Stimulated activated CD4-positive, alpha-beta T cell treated with anti-CD3 and anti-CD28 coated beads, Interleukin-12 subunit alpha, Interleukin-12 subunit beta, amount 100 ng/mL, for 4 hours (primary cell): Measurements from ENCODE around the gene ARID1B.

Experiments used
- DNase-seq: peaks from one replicate; pipeline ENCODE4 v3.0.0-alpha.2; 2020

Gene ARID1B

DNA sequence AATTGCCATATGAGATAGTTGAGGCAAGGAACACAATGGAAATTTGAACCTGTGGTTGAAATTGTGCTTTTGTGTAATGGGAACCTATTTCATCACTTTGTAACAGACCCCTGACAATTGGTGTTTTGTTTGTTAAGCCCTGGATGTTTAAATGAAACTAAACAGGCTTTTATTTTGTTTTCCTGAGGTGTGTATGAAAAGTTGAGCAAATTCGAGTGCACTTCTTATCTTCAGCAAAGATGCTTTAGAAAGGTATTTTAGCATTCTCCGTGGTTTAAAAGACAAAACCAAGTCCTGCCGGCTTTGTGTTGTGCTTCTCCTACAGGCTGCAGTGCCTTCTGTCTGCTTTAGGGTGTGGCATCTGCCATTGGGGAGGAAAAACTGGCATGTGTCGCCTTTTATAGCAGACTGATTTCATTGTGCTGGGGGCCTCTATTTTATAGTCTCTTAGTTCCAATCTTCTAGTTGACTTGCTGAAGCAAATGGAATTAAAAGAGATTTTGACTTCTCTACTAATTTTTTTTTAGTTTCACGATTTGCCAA is 2.2 kb upstream of the ARID1B start:
- no peak for DNase-seq

DNA sequence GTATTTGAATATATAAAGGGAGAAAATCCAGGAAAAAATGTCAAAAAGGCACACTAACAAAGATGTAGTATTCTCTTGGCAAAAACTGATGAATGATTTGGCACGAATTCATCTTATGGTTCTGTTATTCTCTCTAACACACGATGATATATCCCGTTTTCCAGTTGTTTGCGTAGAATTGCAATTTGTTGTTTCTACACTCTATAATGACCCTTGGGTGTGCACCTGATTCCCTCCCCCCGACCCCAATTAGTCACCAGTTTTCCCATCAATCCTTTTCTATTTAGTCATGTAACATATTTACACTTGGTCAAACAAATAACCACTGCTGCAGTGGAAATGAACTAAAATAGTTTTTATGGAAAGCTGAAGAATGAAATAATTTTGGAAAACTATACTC is 1.5 kb upstream of the ARID1B start:
- no peak for DNase-seq

DNA sequence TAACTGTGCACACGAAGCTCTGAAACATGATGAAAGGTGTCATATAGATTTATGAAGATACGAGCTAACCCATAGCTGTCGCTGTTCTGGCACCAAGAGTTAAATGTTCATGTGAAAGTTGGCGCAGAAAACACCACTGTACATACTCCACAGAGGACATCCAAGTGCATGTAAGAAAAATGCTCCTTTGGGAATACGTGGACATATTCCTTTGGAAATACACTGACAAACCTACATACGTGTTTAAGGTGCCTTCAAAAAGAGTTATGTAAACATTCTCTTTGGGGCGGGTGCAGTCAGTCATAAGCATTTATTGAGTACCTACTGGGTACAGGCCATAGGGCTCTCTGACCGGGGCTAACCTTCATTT is 723 bp upstream of the ARID1B start:
- no peak for DNase-seq

DNA sequence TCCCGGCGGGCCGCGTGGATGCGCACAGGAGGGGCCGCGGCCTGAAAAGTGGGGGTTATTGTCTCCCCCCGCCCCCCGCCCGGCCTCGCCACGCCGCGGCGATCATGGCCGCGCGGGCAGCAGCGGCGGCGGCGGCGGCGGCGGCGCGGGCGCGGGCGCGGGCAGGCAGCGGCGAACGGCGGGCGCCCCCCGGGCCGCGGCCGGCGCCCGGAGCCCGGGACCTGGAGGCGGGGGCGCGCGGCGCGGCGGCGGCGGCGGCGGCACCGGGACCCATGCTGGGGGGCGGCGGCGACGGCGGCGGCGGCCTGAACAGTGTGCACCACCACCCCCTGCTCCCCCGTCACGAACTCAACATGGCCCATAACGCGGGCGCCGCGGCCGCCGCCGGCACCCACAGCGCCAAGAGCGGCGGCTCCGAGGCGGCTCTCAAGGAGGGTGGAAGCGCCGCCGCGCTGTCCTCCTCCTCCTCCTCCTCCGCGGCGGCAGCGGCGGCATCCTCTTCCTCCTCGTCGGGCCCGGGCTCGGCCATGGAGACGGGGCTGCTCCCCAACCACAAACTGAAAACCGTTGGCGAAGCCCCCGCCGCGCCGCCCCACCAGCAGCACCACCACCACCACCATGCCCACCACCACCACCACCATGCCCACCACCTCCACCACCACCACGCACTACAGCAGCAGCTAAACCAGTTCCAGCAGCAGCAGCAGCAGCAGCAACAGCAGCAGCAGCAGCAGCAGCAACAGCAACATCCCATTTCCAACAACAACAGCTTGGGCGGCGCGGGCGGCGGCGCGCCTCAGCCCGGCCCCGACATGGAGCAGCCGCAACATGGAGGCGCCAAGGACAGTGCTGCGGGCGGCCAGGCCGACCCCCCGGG is 637 bp downstream of the ARID1B start:
- peak; percentile 57 for DNase-seq

DNA sequence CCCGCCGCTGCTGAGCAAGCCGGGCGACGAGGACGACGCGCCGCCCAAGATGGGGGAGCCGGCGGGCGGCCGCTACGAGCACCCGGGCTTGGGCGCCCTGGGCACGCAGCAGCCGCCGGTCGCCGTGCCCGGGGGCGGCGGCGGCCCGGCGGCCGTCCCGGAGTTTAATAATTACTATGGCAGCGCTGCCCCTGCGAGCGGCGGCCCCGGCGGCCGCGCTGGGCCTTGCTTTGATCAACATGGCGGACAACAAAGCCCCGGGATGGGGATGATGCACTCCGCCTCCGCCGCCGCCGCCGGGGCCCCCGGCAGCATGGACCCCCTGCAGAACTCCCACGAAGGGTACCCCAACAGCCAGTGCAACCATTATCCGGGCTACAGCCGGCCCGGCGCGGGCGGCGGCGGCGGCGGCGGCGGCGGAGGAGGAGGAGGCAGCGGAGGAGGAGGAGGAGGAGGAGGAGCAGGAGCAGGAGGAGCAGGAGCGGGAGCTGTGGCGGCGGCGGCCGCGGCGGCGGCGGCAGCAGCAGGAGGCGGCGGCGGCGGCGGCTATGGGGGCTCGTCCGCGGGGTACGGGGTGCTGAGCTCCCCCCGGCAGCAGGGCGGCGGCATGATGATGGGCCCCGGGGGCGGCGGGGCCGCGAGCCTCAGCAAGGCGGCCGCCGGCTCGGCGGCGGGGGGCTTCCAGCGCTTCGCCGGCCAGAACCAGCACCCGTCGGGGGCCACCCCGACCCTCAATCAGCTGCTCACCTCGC is 1.5 kb downstream of the ARID1B start:
- DNase-seq, result peak; percentile 50

DNA sequence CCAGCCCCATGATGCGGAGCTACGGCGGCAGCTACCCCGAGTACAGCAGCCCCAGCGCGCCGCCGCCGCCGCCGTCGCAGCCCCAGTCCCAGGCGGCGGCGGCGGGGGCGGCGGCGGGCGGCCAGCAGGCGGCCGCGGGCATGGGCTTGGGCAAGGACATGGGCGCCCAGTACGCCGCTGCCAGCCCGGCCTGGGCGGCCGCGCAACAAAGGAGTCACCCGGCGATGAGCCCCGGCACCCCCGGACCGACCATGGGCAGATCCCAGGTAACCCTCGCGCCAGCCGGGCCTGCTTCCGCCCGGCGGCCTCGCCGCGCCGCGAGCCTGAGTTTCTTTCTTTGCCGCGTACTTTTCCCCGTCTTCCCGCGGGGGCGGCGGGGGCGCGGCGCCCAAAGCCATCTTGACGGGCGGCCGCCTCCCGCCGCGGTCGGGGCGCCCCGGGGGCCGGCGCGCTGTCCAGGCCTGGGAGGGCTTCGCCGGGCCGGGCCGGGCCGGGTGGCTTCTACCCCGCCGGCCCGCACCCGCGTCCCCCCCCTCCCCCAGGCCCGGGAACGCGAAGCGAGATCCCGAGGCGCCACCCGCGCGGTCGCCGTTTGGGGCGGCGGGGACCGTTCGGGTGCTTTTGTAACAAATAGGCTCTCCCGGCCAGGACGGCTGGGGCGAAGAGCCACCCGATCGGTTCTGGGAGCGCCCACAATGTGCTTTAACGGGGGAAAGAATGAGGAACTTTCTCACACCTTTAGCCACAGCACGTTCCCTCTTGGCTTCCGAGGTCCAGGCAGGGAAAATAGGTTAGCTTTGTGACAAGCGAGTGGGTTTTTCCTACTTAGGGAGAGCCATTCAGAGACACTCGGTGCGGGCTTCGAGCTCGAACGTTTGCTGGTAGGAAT is 2.3 kb downstream of the ARID1B start:
- DNase-seq, result peak; percentile 60

DNA sequence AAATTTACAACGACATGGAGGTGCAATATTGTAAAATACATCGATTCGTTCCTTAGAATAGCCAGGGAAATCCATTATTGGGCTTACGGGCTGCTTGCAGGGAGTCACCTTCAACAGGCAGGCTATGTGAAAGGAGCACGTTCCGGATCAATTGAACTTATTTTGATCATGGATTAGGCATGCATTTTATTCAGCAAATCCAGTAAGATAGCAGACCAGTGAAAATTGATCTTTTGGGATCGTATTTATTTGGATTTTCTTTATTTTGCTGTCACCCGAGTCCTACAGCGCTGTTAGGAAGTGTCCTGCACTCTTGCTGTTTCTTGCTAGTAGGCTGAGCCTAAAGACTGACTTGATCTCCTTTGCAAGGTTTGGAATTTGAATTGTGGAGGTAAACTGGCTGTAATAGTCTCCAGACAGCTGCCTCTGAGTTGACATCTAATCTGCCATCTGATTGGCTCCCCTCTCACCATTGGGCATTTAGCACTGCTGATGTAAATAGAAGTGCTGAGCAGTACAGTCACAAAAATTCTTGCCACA is 3.0 kb downstream of the ARID1B start:
- DNase-seq, result no peak

DNA sequence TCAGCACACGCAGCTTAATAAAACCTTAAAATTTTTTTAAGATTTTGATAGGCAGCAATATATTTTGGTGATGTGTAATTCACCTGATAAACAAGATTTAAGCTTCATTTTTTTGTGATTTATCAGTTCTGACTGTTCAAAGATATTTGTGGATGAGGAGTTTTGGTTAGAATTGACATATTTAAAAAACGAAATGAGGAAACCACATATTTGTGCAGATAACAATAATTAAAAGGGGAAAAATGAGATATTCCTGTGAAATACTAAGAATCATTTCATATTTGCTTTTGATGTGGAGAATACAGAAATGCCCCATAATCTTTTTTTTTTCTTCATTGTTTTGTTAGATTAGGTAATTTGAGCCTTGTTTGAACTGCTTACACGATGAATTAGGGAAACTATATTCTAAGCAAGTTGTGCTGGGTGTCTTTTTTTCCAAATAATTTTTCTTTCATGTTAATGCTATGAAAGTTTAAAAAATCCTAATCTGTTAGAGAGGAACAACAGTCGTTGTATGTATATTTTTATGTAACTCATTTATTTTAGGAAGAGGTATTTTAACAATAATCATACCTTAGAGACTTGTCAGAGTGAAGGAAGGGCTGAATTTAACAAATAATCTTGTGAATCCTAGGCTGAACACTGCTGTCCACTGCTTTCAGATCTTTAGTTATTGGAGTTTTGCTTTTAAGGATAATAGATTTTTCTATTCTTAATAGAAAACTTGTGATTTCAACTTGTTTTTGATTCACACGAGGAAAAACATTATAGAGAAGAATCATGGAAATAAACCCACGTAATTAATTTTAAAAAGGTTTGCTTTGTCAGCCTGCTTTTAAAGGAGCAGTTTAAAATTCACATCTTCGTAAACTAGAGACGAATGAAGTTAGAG is 4.0 kb downstream of the ARID1B start:
- no peak for DNase-seq

DNA sequence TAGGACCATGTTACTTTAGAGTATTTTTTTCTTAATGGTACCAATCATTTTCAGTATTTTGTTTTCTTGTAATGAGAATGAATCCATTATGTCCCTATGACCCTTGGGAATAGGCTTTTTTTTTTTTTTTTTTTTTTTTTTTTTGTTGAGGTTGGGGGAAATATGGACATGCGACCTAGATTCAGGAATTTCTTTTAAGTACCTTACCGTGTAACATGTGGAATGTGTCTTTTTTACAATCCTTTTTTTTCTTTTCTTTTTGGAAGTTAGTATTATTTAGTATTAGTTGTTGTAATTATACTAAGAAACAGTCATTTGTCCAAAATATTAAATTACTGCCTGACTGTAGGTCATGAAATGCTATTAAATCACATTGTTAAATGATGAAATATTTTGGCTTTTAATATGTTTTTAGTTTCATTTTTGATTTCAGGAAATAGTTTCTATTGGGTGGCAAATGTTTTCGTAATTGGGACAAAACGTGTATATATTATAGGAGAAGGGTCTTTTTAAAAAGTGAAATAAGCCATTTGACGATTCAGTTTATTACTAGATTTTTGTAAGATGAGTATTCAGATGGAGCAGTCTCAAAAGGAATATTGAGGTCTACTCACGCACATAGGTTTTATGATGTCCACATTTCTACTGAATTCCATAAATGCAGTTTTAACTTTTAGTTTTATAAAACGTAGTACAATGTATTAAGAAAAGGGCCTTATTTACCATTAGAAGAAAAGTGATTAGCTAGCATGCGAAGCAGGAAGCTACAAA is 4.9 kb downstream of the ARID1B start:
- DNase-seq, result no peak

DNA sequence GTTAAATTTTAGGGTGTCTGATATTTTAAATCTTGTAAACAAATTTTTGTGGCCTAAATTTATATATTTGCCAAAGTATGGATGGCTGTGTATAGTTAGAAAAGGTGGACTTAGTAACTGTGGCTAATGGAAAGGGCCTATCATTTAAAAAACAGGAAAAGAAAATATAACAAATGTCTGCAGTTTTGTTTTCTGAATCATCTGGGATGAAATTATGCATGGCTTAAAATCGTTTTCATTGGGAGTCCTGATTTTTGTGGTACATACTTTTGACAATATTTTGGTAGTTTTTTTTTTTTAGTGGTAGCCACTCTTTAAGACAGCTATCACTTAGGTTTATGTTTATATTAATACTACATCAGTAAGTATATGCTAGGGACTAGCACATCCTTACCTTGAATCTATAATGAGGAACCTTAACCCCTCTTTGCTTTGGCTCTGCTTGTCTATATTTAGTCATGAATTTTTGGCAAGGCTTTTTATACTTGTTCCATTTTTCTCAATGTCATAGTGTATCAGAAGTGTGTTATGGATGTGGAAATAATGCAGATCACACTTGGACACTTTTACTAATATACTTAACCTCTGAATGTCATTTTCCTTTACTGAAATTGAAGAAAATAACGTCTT is 5.6 kb downstream of the ARID1B start:
- no peak for DNase-seq

DNA sequence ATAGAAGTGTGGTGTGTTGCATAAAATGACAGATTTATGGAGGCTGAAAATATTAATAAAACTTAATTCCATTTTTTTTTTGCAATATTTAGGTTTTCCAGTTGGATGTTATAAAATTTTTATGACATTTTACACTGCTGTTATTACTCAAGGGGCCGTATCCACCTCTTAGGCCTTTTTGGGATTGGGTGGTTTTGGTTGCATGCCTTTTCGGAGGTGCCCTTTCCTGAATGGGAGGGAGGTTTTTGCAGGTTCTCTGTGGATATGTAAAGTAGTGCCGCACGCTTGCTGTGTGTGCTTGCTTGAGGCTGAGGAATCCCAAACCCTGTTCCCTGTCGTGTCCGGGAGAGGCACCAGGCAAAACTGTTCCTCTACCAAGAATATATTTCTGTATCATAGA is 6.8 kb downstream of the ARID1B start:
- no peak for DNase-seq

DNA sequence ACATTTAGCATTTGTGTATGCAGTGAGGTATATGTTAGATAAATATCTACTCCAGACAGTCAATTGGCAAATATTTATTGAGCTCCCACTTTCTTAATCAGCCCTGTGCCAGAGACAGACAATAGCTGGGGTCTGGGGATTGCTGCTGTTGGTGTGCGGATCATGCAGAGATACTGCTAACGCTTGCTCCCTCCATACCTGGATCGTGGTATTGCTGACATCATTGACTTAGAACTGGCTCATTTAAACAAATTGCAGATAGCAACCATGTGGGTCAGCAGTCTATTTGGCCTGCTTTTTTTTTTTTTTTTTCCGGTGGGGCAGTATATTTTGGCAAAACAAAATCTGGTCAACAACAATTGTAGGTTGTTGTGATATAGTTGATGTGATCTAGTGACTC is 9.5 kb downstream of the ARID1B start:
- DNase-seq, result no peak

DNA sequence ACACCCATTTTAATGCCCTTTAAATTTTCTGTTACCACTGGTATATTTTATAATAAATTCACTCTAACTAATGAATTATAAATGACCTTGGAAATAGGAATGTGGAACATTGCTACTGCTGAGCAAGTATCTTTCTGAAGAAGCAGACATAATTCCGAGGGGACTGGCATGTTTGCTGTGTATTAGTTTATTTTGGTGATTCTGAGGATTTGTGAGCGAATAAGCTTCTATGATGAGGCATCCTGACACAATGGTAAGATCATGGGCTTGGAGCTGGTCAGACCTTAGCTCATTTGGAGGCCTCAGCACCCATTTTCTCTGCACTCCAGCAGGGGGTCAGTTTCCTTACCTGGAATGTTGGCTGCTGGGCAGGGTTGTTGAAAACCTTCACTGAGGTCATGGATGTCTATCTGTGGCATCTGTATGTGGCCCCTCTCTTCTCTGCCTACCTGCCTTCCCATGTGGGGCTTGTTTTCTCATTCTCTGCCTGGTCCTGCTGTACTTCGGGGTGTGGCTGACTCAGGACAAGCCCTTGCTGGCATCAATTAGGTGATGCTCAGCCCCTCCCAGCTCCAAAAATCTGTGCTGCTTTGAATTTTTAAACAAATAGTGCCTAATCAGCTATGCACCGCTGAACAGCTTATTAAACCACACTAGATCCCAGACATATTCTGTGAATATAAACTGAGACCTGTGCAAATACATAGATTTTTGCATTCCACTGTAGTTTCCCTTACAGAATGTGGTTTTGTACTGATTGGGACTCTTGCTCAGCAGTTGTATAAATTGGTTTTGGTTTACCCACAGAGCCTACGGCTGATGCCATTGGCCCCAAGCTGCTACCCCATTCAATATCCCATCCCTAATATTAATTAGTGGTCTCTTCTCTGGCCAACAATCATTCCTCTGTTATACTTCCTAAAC is 10.7 kb downstream of the ARID1B start:
- DNase-seq, result no peak

DNA sequence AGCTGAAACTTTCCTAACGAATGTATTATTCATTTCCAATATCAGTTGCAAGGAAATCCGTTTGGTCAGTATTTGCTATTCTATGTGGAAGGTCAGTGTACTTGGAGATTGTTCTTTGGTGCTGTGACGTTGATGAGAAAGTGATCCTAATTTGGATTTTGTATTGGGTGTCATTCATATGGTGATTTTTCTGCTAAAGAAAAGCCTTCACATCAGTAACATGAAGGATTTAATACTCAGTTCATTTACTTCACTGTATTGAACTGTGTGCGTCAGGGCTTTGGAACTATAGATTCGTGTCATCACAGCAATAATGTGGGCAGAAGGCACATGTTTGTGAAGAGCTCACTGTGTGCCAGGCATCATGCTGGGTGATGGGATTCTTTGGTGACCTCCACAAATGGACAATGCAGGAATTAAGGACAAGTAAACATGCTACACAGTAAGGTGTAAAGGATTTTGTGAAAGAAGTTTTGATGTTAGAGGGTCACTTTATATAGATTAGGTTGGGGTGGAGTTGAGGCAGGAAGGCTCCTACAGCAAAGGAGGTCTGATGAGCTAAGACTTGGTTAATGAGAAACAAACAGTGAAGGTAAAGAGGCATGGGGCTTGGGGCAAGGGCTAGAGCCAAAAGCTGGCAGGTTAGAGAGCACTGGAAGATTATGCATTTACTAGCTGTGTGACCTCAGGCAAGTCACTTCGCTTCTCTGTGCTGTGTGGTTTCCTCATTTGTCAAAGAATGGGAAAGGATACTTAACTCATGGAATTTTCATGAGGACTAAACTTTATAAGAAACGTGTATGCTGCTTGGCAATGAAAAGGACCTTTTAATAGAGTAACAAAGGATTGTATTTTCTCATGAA is 12.1 kb downstream of the ARID1B start:
- DNase-seq, result no peak

DNA sequence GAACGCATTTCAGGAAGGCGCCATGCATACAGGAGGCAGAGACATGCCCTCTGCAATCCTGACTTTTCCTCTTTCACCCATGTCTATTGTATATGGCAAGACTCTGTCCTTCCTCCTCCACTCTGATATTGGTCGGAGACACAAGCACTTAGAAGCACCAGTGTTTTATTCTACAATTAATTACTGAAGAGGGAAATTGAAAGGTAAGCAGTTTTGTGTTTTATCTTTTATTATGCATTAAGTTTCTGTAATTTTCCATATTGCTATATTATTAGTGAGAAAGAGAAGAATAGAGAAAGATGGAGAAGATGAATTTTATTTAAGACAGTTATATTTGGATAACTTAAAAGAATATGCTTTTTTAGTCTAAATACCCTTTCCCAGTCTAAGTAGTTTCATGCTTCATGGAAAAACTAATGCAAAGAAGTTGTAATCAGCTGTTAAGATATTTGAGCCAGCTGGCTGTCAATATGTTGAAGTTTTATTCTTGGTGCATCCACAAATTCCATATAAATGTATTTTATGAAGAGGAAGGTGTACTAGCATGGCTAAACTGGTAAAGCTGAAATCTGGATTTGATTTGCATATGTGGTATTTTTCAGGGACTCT is 13.6 kb downstream of the ARID1B start:
- DNase-seq, result no peak

DNA sequence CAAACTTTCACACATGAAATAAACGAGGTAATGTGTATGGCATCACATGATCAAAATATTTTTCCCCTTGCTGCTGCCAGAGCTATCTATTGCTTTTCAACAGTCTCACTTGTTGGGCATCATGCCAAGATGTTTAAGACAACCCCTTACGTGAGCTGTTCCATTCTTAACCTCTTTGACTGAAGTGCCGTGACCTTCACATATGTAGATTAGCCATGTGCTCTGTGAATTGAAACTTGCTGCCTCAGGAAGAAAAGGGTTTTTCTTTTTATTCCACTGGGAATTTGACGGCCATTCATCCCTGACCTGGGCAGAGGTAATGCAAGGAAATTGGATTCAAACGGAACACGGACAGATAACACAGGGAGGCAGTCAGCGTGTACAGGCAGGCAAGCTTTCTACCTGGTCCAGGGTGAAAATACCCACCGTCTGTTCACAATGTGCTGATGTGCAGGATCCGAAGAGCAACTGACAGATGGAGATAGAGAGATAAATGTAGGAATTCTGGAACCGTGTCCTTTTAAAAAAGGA is 14.2 kb downstream of the ARID1B start:
- no peak for DNase-seq

DNA sequence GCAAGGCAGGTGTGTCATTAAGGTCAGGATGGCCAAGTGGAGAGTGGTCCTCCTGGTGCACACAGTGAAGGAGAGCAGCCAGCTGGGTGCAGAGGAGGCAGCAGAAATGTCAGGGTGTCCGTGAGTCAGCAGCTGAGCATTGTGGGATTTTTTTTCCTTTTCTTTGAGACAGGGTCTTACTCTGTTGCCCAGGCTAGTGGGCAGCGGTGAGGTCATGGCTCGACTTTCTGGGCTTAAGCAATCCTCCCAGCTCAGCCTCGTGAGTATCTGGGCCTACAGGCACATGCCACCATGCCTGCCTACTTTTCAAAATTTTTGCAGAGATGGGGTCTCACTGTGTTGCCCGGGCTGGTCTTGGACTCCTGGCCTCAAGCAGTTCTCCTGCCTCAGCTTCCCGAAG is 16.0 kb downstream of the ARID1B start:
- DNase-seq, result no peak
